Heart right ventricle (tissue), 16 donors: Measurements from ENCODE around the gene VDR. TPM values are rescaled to one million over a fixed set of nuclear protein-coding genes. Genes with fewer than 3 reads are reported as not detected.
A peak's percentile ranks its signal among the peaks of the same experiment; 100 is the strongest.
"Not testable (repeated sequence)": the region's sequence is repeated elsewhere in the genome, so short reads cannot be mapped to it uniquely, and the experiment has no call there.

Source experiments
- ATAC-seq, 8 donors: fragments of 200-7000 bp; cut with Tn5 transposase; one replicate each; pipeline ENCODE4 v1.9.1; 2020; ENCODE audit warnings: mild to moderate bottlenecking in 8 of 8, moderate library complexity in 8 of 8, moderate number of reproducible peaks in 1 of 8
- DNase-seq, 2 donors: peaks; one replicate each; pipeline ENCODE4 v3.0.0-alpha.2; 2020
- H3K27ac ChIP-seq, 10 donors: fragments of 200-600 bp; sonication (generic) in 2 of 10; one replicate each; pipeline versions ENCODE4 v1.5.0 to v1.8.0; 2020 to 2022; ENCODE audit warnings: mild to moderate bottlenecking in 3 of 10
- H3K27me3 ChIP-seq, 7 donors: fragments of 200-600 bp; one replicate each; pipeline ENCODE4 v1.8.0; 2021 to 2022; ENCODE audit warnings: mild to moderate bottlenecking in 2 of 7
- H3K36me3 ChIP-seq, 9 donors: fragments of 200-600 bp; sonication (generic) in 1 of 9; one replicate each; pipeline versions ENCODE4 v1.5.0 to v1.8.0; 2020 to 2022; ENCODE audit warnings: mild to moderate bottlenecking in 2 of 9
- H3K4me1 ChIP-seq, 9 donors: fragments of 200-600 bp; sonication (generic) in 1 of 9; one replicate each; pipeline versions ENCODE4 v1.5.0 to v1.8.0; 2020 to 2022; ENCODE audit warnings: mild to moderate bottlenecking in 4 of 9
- H3K4me3 ChIP-seq, 10 donors: fragments of 200-600 bp; sonication (generic) in 2 of 10; one replicate each; pipeline versions ENCODE4 v1.5.0 to v1.8.0; 2020 to 2022; ENCODE audit warnings: mild to moderate bottlenecking in 7 of 10, moderate library complexity in 2 of 10
- H3K9me3 ChIP-seq, 11 donors: fragments of 200-600 bp in 10 of 11; sonication (generic) in 2 of 11; one replicate each; pipeline versions ENCODE4 v1.5.0 to v1.8.0; 2013 to 2022; ENCODE audit warnings: mild to moderate bottlenecking in 2 of 11, control low read depth in 1 of 11, moderate library complexity in 1 of 11
- WGBS, 2 donors: extraction: QIAGEN DNeasy Blood & Tissue Kit; methylation state at CpG; one replicate each; pipeline ENCODE4 v1.1.7; 2013; ENCODE audit warnings: inconsistent platforms in 1 of 2; 5-methylcytosine and 5-hydroxymethylcytosine counted together
- intact Hi-C, 10 donors: fragments of 100-400 bp; cut with DNase I; formaldehyde crosslinking; loops; one replicate each; pipeline versions ENCODE4 v1.11.1 to v1.14.2; 2022
- polyA plus RNA-seq, 2 donors: library from polyadenylated mRNA; stranded (reverse); fragments of 200-250 nt; gene quantifications; one replicate each; pipeline ENCODE4 v1.2.3, GENCODE V29; 2013
- total RNA-seq, 10 donors: library from RNA; stranded (reverse); fragmentation: NEBNext Ultra II Directional in 3 of 10; extraction: Animal tissue kit (Norgen Biotek cat#: 25700) in 3 of 10; gene quantifications; one replicate each; pipeline versions ENCODE4 v1.2.1 to v1.2.4, GENCODE V29; 2021 to 2023
- TF ChIP-seq, protein P1 (sequence below), 9 donors: fragments of 200-600 bp; sonication (generic) in 2 of 9; IDR thresholded peaks; one replicate each; pipeline versions ENCODE4 v1.5.0 to v1.8.0; 2021 to 2022; ENCODE audit warnings: antibody characterized with exemption in 9 of 9, mild to moderate bottlenecking in 5 of 9, moderate library complexity in 1 of 9
- donor health status: Arrhythmogenic right ventricular cardiomyopathy.
- donor health status: ischemic (EF 13 %, LVEDD 7.1; RV severe dilation, severe dysfunction).
- donor health status: healthy with polysubstance abuse.
- donor health status: DM: no; HTN: yes; CAD: no.
- donor health status: DM: no; HTN: no; CAD: no.
- donor health status: ischemic (EF 25% LVEDD 6.9; RV normal size, moderate dysfunction).
- donor health status: ischemic (EF 25% LVEDD 5.7; RV mildly dilated, moderate dysfunction).
- donor health status: healthy.
- donor health status: DM: yes; HTN: yes; CAD: no.
- donor health status: Ischemic cardiomyopathy.
- donor health status: ischemic (EF 35%, LVEDD 5.7; RV mildly dilated, moderate dysfunction).
- donor health status: nonischemic (EF 11% LVEDD 7.7; RV severe dilation, severe dysfunction).
- donor health status: DM: yes; HTN: yes; CAD: no.
- donor health status: PGD.
- donor health status: ischemic (EF 29% LVEDD 5.4; RV normal size, mild dysfunction).
- donor health status: nonischemic (EF 23%, LVEDD 6.1; RV moderate dilation, normal function).

VDR gene
- total and polyA plus RNA-seq, 12 donors = 0.08 to 3.0 (median 0.31) TPM

DNA sequence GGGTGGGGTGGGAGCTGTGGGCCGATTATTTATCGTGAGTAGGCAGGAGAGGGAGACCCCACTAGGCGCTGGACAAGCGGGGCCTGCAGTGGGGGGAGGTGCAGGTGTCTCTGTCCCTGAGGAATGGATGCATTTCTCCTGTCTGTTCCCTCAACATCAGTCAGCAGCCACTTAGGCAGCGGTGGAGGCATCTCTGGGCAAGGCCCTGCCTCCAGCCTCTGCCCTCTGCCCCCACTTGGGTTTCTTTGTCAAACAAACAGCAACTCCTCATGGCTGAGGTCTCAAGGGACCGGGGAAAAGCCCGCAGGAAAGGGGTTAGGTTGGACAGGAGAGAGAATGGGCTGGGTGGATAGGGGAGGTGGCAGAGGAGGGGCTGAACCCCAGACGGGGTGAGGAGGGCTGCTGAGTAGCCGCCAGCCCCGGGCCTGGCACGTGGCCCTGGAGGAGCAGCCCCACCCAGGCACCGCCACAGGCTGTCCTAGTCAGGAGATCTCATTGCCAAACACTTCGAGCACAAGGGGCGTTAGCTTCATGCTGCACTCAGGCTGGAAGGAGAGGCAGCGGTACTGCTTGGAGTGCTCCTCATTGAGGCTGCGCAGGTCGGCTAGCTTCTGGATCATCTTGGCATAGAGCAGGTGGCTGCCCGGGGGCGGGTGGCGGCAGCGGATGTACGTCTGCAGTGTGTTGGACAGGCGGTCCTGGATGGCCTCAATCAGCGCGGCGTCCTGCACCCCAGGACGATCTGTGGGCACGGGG is 60.4 kb downstream of the VDR start:
- ATAC-seq (peak in 3 of 8 donors; percentile 16 to 45 (median 38)), DNase-seq (no peak)
- WGBS, 2 donors = 75 to 81% methylated on average over 26 to 28 of the region's 28 CpGs
- peaks cover 0 to 8% (median 0%) of the 10 kb centered on the region in 9 donors for H3K4me1 ChIP-seq
- intact Hi-C loops = loop anchor here in 1 of 10 donors (5.0 kb wide), 1 partner anchor 197 kb away; no protein-coding TSS in a partner anchor
- H3K9me3 ChIP-seq = no peaks in the 10 kb centered on the region
- TF ChIP-seq, protein P1, sequence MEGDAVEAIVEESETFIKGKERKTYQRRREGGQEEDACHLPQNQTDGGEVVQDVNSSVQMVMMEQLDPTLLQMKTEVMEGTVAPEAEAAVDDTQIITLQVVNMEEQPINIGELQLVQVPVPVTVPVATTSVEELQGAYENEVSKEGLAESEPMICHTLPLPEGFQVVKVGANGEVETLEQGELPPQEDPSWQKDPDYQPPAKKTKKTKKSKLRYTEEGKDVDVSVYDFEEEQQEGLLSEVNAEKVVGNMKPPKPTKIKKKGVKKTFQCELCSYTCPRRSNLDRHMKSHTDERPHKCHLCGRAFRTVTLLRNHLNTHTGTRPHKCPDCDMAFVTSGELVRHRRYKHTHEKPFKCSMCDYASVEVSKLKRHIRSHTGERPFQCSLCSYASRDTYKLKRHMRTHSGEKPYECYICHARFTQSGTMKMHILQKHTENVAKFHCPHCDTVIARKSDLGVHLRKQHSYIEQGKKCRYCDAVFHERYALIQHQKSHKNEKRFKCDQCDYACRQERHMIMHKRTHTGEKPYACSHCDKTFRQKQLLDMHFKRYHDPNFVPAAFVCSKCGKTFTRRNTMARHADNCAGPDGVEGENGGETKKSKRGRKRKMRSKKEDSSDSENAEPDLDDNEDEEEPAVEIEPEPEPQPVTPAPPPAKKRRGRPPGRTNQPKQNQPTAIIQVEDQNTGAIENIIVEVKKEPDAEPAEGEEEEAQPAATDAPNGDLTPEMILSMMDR (IDR thresholded peaks at IDR 0.05) = no peak
- no peaks in the 10 kb centered on the region for H3K27me3 ChIP-seq
- no peak overlapping the region for H3K27ac ChIP-seq
- no peak overlapping the region for H3K4me3 ChIP-seq
- H3K36me3 ChIP-seq = peaks cover 0 to 38% (median 0%) of the 10 kb centered on the region in 9 donors

DNA sequence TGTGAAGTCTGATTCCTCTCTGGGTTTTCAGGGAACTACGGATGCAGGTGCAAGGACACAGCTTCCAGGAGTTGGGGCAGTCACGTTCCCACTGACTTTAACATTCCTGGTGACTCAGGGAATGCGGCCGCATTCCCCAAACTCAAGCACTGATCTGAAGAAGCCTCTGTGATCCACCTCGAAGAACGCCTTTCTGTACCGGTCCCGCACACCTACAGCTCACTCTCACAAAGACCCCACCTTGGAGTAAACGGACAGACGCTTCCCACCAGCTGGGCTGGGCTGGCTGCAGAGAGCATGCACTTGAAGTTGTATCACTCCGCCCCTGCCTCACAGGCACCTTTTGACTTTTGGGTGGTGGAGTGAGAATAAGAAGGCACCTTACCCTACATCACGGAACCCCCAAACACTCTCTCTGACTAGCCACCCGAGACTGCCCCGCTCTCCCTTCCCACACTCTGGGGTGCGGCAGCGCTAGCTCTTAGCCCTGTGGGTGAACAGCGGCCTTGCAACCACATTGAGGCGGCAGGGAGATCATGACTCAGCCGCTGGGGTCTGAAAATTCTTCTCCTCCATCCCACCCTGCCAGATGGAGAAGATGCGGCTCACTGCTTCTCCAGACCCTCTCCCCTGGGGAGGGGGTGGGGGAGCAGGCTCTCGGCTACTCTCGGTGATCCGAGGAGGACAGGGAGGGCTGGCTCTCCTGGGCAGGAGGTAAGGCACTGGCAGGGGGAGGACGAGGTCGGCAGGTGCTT is 61.4 kb downstream of the VDR start:
- Histone ChIP-seq H3K27me3 (no peaks in the 10 kb centered on the region), H3K4me1 (peaks cover 0 to 10% (median under 1%) of the 10 kb centered on the region in 9 donors), H3K36me3 (peaks cover 0 to 30% (median 0%) of the 10 kb centered on the region in 9 donors), H3K9me3 (no peaks in the 10 kb centered on the region), H3K4me3 (no peak overlapping the region), H3K27ac (no peak overlapping the region)
- intact Hi-C loops = loop anchor here in 1 of 10 donors (5.0 kb wide), 1 partner anchor 196 kb away; no protein-coding TSS in a partner anchor
- ATAC-seq (no peak), DNase-seq (no peak)
- 88 to 89% methylated on average over 25 of the region's 25 CpGs for WGBS, 2 donors
- TF ChIP-seq, protein P1 (IDR thresholded peaks at IDR 0.05) = no peak

DNA sequence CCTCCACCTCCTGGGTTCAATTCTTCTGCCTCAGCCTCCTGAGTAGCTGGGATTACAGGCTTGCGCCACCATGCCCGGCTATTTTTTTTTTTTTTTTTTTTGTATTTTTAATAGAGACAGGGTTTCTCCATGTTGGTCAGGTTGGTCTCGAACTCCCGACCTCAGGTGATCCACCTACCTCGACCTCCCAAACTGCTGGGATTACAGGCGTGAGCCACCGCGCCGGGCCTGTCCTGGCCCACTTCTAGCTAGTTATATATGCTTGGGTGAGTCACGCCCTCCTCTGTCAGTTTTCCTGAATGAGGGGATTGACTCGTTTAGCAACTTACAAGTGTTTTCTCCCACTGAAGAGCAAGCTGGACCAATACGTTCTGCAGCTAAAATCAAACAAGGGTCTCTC is 62.3 kb downstream of the VDR start:
- H3K27ac ChIP-seq, DNase-seq, H3K27me3 ChIP-seq, H3K9me3 ChIP-seq, H3K4me3 ChIP-seq, ATAC-seq: not testable (repeated sequence)
- intact Hi-C loops = loop anchor here in 1 of 10 donors (5.0 kb wide), 1 partner anchor 195 kb away; no protein-coding TSS in a partner anchor
- Histone ChIP-seq H3K36me3 (peaks cover 0 to 26% (median 0%) of the 10 kb centered on the region in 9 donors), H3K4me1 (peaks cover 0 to 18% (median 8%) of the 10 kb centered on the region in 9 donors)
- 85 to 87% methylated on average over 12 of the region's 12 CpGs for WGBS, 2 donors

DNA sequence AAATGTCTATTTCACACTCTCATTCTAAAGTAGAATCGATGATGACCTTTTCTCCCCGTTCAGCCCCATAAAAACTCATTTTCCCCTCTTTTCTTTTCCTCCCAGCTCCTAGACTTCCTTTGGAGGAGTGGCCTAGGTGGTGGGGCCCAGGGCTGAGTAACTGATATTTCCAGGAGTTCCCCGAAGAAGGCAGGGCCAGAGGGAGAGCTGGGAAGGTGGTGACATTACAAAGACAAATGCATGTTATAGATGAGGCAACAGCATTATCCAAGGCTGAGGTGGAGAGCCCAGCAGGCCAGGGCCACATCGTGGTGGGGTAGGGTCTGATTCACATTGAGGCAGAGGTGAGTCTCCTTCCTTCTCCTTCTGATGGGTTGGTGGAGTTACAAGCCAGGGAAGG is 62.9 kb downstream of the VDR start:
- Histone ChIP-seq H3K27ac (no peak overlapping the region), H3K4me1 (peaks cover 0 to 23% (median 10%) of the 10 kb centered on the region in 9 donors), H3K4me3 (no peak overlapping the region), H3K36me3 (peaks cover 0 to 26% (median 0%) of the 10 kb centered on the region in 9 donors), H3K9me3 (no peaks in the 10 kb centered on the region), H3K27me3 (no peaks in the 10 kb centered on the region)
- DNase-seq (no peak), ATAC-seq (no peak)
- 60 to 66% methylated on average over 4 of the region's 4 CpGs for WGBS, 2 donors
- TF ChIP-seq, protein P1 (IDR thresholded peaks at IDR 0.05) = no peak
- intact Hi-C loops = loop anchor here in 1 of 10 donors (5.0 kb wide), 1 partner anchor 195 kb away; no protein-coding TSS in a partner anchor
